HT1080 (cell line): ENCODE data around the gene B4GALT1. TPM values are rescaled to one million over a fixed set of nuclear protein-coding genes. Genes with fewer than 3 reads are reported as not detected.
"Not testable (repeated sequence)": the region's sequence is repeated elsewhere in the genome, so short reads cannot be mapped to it uniquely, and the experiment has no call there.

ENCODE experiments used
- DNase-seq: peaks from one replicate; pipeline ENCODE4 v3.0.0-alpha.2; 2015; ENCODE audit warnings: low read depth
- total RNA-seq: library from RNA; depleted of rRNA; stranded (reverse); fragments of >200 nt; shearing (Covaris generic); gene quantifications from 2 replicates; pipeline ENCODE4 v1.2.3, GENCODE V29; 2014

The B4GALT1 gene
- total RNA-seq, 1 experiment from 2014 or later = 23.6 TPM

GRCh38 chr9:33103501-33104281 lies 63.4 kb downstream of the B4GALT1 start:
- no peak for DNase-seq

- no peak for DNase-seq
These were observed 64.5 kb downstream of the B4GALT1 start for GRCh38 chr9:33102551-33103210.

- peak; percentile 80 for DNase-seq
These were observed 65.8 kb downstream of the B4GALT1 start for GRCh38 chr9:33101104-33101951.

- DNase-seq = no peak
These were observed 67.4 kb downstream of the B4GALT1 start for GRCh38 chr9:33099754-33100153.

GRCh38 chr9:33097192-33097591 lies 69.9 kb downstream of the B4GALT1 start:
- DNase-seq = no peak

- DNase-seq = no peak
These were observed 74.5 kb downstream of the B4GALT1 start for GRCh38 chr9:33092634-33093033.

- DNase-seq = not testable (repeated sequence)
These were observed 81.5 kb downstream of the B4GALT1 start for GRCh38 chr9:33085672-33086071.

GRCh38 chr9:33082538-33083326 lies 84.4 kb downstream of the B4GALT1 start:
- DNase-seq = no peak

GRCh38 chr9:33082128-33082527 lies 85.0 kb downstream of the B4GALT1 start:
- DNase-seq = no peak

- DNase-seq = peak; percentile 89
These were observed 85.8 kb downstream of the B4GALT1 start for GRCh38 chr9:33081128-33081851.

- DNase-seq = no peak
These were observed 86.6 kb downstream of the B4GALT1 start for GRCh38 chr9:33080534-33080933.

- peak; percentile 99 for DNase-seq
These were observed 90.8 kb downstream of the B4GALT1 start, which contains the start of gene SMU1 for GRCh38 chr9:33076046-33077004. SMU1 (minus strand) TSS chr9:33076674; CDS start chr9:33076608, 66 bp downstream.

- no peak for DNase-seq
These were observed 98.1 kb downstream of the B4GALT1 start for GRCh38 chr9:33068991-33069390.

GRCh38 chr9:33065157-33066076 lies 101.7 kb downstream of the B4GALT1 start:
- DNase-seq = no peak
